ENCODE data around the gene TBC1D10B. TPM values are rescaled to one million over a fixed set of nuclear protein-coding genes. Genes with fewer than 3 reads are reported as not detected.

Gene TBC1D10B
- total and polyA plus RNA-seq, 2 of the 8 experiments (the other 6 are each of a cell fraction or from before 2014, with no cell fraction given) = 15.4 to 28.6 TPM

DNA sequence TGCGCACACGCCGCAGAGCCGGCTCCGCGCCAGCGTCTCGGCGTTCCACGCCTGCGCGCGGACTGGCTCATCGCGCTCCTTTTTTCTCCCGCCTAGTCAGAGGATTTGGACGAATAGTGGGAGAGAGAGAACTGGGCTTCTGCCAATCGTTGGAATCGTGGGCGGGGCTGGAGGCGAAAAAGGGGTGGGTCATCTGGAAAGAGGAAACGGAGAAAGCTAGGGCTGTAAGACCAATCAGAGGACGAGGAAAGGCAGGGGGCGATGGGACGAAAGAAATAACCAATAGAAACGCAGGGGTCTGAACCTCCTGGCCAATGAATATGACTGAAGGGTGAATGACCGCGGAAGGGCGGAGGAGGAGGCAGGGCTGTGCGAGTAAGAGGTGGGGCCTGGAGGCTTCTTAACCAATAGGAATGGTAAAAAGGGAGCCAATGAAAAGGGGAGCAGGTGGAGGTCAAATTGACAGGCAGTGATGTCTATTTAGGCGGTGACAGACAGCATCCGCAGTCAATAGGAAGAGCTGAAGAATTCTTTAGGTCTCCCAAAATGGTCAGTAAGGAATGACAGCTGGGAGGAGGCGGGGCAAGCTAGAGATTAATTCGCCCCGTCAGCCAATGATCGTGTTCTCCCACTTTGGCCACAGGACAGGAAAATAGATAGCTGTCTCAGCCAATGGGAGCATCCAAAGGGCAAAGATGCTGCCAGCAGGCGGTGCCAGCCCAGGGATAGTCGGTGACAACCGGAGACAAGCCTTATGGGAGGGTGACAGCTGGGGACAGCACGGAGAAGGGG is at the start of gene TBC1D10B (continued):
- TF ChIP-seq CHD7 (IDR thresholded peaks at IDR 0.05; ENCODE audit: insufficient replicate concordance, low read length) (no peak), RAD21 (IDR thresholded peaks at IDR 0.05 in 1 of 2, conservative IDR thresholded peaks at IDR 0.05 in 1 of 2; ENCODE audit: low read depth in 2 of 2, low read length in 2 of 2) (no peak), TCF12 (IDR thresholded peaks at IDR 0.05; ENCODE audit: low read depth, low read length) (no peak), CTCF (IDR thresholded peaks at IDR 0.05; ENCODE audit: control extremely low read depth in 1 of 3, insufficient read depth in 1 of 3, low read depth in 1 of 3, low read length in 3 of 3) (peak in 2 of 3 experiments; percentile 25 to 31; a peak in 2 of 4 replicates), KDM5A (IDR thresholded peaks at IDR 0.05; ENCODE audit: low read length) (no peak), FOSL1 (IDR thresholded peaks at IDR 0.05; ENCODE audit: insufficient read depth, low read depth, low read length) (no peak)
